ENCODE results near the gene PDZD2.
A peak's percentile ranks its signal among the peaks of the same experiment; 100 is the strongest.
"Not testable (repeated sequence)": the region's sequence is repeated elsewhere in the genome, so short reads cannot be mapped to it uniquely, and the experiment has no call there.

Gene PDZD2

GRCh38 chr5:31638748-31639418 lies at the start of gene PDZD2:
PDZD2 (plus strand) TSS chr5:31639131.
- Mint-ChIP-seq H3K9me3 (no peaks in the 10 kb centered on the region), H3K27me3 (peaks cover 10% of the 10 kb centered on the region), H3K27ac (peak within 1 kb of the TSS; percentile 52), H3K4me1 (peaks cover 10% of the 10 kb centered on the region), H3K36me3 (no peaks in the 10 kb centered on the region), H3K4me3 (peak within 1 kb of the TSS; percentile 91)

DNA sequence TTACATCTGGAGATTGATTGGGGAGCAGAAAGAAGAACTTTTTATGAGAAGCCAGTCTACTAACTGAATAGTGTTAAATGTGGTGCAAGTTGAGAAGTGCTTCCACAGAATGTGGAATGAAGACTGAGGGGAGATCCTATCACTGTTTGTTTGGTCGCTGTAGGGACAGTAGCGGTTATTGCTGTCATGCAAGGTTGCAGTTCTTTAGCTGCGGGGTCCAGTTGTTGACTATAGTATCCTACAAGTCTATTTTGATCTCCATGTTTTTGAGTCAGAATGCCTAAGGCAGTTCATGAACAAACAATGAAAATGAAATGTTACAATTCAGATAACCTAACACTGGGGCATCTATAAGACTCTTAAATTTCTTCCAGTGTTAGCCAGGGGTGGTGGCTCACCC lies 45.3 kb upstream of the PDZD2 start:
- no peak overlapping the region for H3K27ac Mint-ChIP-seq
- no peaks in the 10 kb centered on the region for H3K36me3 Mint-ChIP-seq
- no peaks in the 10 kb centered on the region for H3K4me1 Mint-ChIP-seq
- no peaks in the 10 kb centered on the region for H3K9me3 Mint-ChIP-seq
- H3K27me3 Mint-ChIP-seq, result peaks cover 7% of the 10 kb centered on the region
- no peak overlapping the region for H3K4me3 Mint-ChIP-seq

DNA sequence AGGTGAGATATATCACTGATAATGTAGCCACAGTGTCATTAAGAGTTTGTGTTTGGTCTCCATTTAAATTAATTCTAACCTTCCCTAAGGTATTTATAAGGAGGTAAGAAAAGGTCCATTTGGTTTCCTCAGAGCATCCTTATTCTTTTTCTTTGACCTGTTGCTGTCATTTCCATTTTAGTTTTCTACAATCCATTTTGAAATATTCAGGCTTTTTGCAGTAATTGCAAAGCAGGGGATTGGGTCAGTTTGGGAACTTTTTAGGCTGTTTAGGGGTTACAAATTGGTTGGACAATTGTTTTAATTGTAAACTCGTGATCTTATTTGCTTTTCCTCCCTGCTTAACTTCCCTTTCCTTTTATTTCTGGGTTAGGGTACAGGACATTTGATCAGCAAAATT lies 42.6 kb upstream of the PDZD2 start:
- H3K4me1 Mint-ChIP-seq, result no peaks in the 10 kb centered on the region
- H3K27ac Mint-ChIP-seq, result no peak overlapping the region
- no peak overlapping the region for H3K4me3 Mint-ChIP-seq
- no peaks in the 10 kb centered on the region for H3K36me3 Mint-ChIP-seq
- H3K27me3 Mint-ChIP-seq, result peaks cover 8% of the 10 kb centered on the region
- no peaks in the 10 kb centered on the region for H3K9me3 Mint-ChIP-seq

GRCh38 chr5:31598640-31599611 lies 40.0 kb upstream of the PDZD2 start:
- no peaks in the 10 kb centered on the region for H3K9me3 Mint-ChIP-seq
- H3K4me3 Mint-ChIP-seq, result no peak overlapping the region
- peaks cover 7% of the 10 kb centered on the region for H3K27me3 Mint-ChIP-seq
- no peaks in the 10 kb centered on the region for H3K36me3 Mint-ChIP-seq
- no peak overlapping the region for H3K27ac Mint-ChIP-seq
- no peaks in the 10 kb centered on the region for H3K4me1 Mint-ChIP-seq

- not testable (repeated sequence) for H3K36me3 Mint-ChIP-seq, H3K9me3 Mint-ChIP-seq, H3K4me1 Mint-ChIP-seq, H3K4me3 Mint-ChIP-seq, H3K27me3 Mint-ChIP-seq, H3K27ac Mint-ChIP-seq
Observed at GRCh38 chr5:31602305-31602704, 36.6 kb upstream of the PDZD2 start.

GRCh38 chr5:31604240-31604639 lies 34.7 kb upstream of the PDZD2 start:
- Mint-ChIP-seq H3K27ac (no peak overlapping the region), H3K36me3 (no peaks in the 10 kb centered on the region), H3K4me1 (no peaks in the 10 kb centered on the region), H3K9me3 (no peaks in the 10 kb centered on the region), H3K27me3 (peaks cover 4% of the 10 kb centered on the region), H3K4me3 (no peak overlapping the region)

- no peak overlapping the region for H3K27ac Mint-ChIP-seq
- H3K9me3 Mint-ChIP-seq, result no peaks in the 10 kb centered on the region
- no peak overlapping the region for H3K4me3 Mint-ChIP-seq
Observed at GRCh38 chr5:31604644-31605043, 34.3 kb upstream of the PDZD2 start.

DNA sequence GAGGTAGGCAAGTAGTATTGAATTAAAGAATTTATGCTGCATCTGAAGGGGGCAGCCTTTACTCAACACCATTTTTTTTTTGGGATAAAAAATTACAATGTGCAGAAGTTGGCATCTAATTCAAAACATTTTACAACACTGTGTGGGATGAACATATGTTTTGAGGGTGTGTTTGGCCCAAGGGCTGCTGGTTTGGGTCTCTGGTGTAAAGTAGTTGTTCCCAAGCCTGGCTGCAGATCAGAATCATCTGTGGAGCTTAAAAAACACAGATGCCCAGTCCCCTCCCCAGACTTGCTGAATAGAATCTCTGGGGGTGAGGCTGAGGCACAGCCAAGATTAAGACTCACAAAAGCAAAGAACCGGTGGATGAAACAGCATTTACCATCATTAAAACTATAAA lies 33.0 kb upstream of the PDZD2 start:
- Mint-ChIP-seq H3K4me3 (no peak overlapping the region), H3K27me3 (peaks cover 3% of the 10 kb centered on the region), H3K27ac (no peak overlapping the region), H3K9me3 (no peaks in the 10 kb centered on the region), H3K4me1 (no peaks in the 10 kb centered on the region), H3K36me3 (no peaks in the 10 kb centered on the region)

More at GRCh38 chr5:31604644-31605043, 34.3 kb upstream of the PDZD2 start:
- Mint-ChIP-seq H3K27me3 (peaks cover 3% of the 10 kb centered on the region), H3K36me3 (no peaks in the 10 kb centered on the region), H3K4me1 (no peaks in the 10 kb centered on the region)

- H3K27me3 Mint-ChIP-seq, result peaks cover 1% of the 10 kb centered on the region
- no peak overlapping the region for H3K27ac Mint-ChIP-seq
- no peaks in the 10 kb centered on the region for H3K4me1 Mint-ChIP-seq
- no peaks in the 10 kb centered on the region for H3K9me3 Mint-ChIP-seq
- no peak overlapping the region for H3K4me3 Mint-ChIP-seq
- no peaks in the 10 kb centered on the region for H3K36me3 Mint-ChIP-seq
Observed at GRCh38 chr5:31607546-31607945, 31.4 kb upstream of the PDZD2 start.

DNA sequence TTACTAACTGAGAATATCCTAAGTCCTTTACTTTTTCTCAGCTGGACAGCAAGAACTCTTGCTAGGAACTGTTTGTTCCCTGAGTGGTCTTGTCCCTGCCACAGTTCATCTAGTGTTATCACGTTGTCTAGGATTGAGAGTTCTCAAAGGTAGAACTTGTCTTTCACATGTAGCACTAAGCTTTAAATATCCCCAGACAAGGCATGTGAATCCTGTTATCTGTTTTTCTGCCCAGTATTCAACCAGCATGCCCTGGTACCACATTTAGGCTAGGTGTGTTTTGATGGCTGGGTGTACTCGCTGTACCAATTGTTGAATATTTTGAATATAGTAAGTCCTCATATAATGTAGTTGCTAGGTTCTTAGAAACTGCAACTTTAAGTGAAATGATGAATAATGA lies 27.9 kb upstream of the PDZD2 start:
- H3K27me3 Mint-ChIP-seq, result peaks cover 2% of the 10 kb centered on the region
- H3K4me1 Mint-ChIP-seq, result no peaks in the 10 kb centered on the region
- no peak overlapping the region for H3K27ac Mint-ChIP-seq
- no peaks in the 10 kb centered on the region for H3K36me3 Mint-ChIP-seq
- no peak overlapping the region for H3K4me3 Mint-ChIP-seq
- H3K9me3 Mint-ChIP-seq, result no peaks in the 10 kb centered on the region

- Mint-ChIP-seq H3K4me1 (no peaks in the 10 kb centered on the region), H3K4me3 (no peak overlapping the region), H3K9me3 (no peaks in the 10 kb centered on the region), H3K27me3 (peaks cover 11% of the 10 kb centered on the region), H3K36me3 (no peaks in the 10 kb centered on the region), H3K27ac (no peak overlapping the region)
Observed at GRCh38 chr5:31613651-31614050, 25.3 kb upstream of the PDZD2 start.

GRCh38 chr5:31614151-31615020 lies 24.5 kb upstream of the PDZD2 start:
- no peaks in the 10 kb centered on the region for H3K36me3 Mint-ChIP-seq
- no peak overlapping the region for H3K4me3 Mint-ChIP-seq
- H3K27ac Mint-ChIP-seq, result no peak overlapping the region
- no peaks in the 10 kb centered on the region for H3K9me3 Mint-ChIP-seq
- peaks cover 15% of the 10 kb centered on the region for H3K27me3 Mint-ChIP-seq
- no peaks in the 10 kb centered on the region for H3K4me1 Mint-ChIP-seq

- H3K36me3 Mint-ChIP-seq, result no peaks in the 10 kb centered on the region
- H3K9me3 Mint-ChIP-seq, result no peaks in the 10 kb centered on the region
- H3K4me1 Mint-ChIP-seq, result no peaks in the 10 kb centered on the region
- H3K4me3 Mint-ChIP-seq, result no peak overlapping the region
- H3K27ac Mint-ChIP-seq, result no peak overlapping the region
- H3K27me3 Mint-ChIP-seq, result peaks cover 19% of the 10 kb centered on the region
Observed at GRCh38 chr5:31617867-31618266, 21.1 kb upstream of the PDZD2 start.

DNA sequence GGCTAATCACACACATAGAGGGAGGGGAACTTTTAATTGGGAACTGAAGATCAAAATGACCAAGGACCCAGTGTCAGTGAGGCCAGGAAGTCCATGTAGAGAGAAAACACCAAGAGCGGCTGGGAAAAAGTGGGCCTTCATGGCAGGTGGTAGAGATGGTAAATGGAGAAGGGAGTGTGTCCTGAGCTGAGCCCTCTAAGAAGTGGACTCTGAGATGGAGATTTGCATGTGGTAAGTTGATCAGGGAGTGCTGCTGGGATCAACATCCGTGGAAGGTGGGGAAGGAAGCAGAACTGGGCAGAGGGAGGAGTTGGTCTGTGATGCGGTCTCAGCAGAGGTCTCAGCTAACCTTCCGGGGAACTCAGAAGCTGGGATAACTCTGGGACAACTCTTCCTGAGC lies 18.9 kb upstream of the PDZD2 start:
- H3K27me3 Mint-ChIP-seq, result peaks cover 19% of the 10 kb centered on the region

GRCh38 chr5:31623249-31623648 lies 15.7 kb upstream of the PDZD2 start:
- H3K9me3 Mint-ChIP-seq, result no peaks in the 10 kb centered on the region
- H3K4me1 Mint-ChIP-seq, result no peaks in the 10 kb centered on the region
- H3K36me3 Mint-ChIP-seq, result no peaks in the 10 kb centered on the region
- peaks cover 13% of the 10 kb centered on the region for H3K27me3 Mint-ChIP-seq
- H3K27ac Mint-ChIP-seq, result peak overlapping the region; percentile 18
- no peak overlapping the region for H3K4me3 Mint-ChIP-seq

More for the DNA sequence above, 18.9 kb upstream of the PDZD2 start:
- Mint-ChIP-seq H3K27ac (no peak overlapping the region), H3K4me1 (no peaks in the 10 kb centered on the region), H3K9me3 (no peaks in the 10 kb centered on the region), H3K4me3 (no peak overlapping the region), H3K36me3 (no peaks in the 10 kb centered on the region)
